ENCODE measurements around the gene DCUN1D2.

DNA sequence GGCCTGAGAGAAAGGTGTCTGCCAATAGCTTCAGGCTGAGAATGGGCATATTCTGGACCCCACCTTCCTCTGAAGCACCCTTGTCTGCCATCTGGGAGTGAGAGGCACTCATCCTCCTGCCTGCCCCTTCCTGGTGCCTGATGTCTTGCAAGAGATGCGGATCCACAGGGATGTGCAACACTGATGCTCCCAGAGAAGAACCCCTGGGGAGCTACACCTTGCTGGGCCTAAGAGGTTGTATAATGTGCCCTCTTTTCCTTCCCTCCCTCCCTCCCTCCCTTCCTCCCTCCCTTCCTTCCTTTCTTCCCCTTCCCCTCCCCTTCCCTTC lies 71.8 kb downstream of the DCUN1D2 start:
- TF ChIP-seq, protein P1, sequence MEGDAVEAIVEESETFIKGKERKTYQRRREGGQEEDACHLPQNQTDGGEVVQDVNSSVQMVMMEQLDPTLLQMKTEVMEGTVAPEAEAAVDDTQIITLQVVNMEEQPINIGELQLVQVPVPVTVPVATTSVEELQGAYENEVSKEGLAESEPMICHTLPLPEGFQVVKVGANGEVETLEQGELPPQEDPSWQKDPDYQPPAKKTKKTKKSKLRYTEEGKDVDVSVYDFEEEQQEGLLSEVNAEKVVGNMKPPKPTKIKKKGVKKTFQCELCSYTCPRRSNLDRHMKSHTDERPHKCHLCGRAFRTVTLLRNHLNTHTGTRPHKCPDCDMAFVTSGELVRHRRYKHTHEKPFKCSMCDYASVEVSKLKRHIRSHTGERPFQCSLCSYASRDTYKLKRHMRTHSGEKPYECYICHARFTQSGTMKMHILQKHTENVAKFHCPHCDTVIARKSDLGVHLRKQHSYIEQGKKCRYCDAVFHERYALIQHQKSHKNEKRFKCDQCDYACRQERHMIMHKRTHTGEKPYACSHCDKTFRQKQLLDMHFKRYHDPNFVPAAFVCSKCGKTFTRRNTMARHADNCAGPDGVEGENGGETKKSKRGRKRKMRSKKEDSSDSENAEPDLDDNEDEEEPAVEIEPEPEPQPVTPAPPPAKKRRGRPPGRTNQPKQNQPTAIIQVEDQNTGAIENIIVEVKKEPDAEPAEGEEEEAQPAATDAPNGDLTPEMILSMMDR (conservative IDR thresholded peaks at IDR 0.05; ENCODE audit: low read depth, low read length) = no peak
- TF ChIP-seq EZH2 (IDR thresholded peaks at IDR 0.05; ENCODE audit: low read length, unreplicated experiment) = no peak
- no peak for TF ChIP-seq EZH2phosphoT487 (IDR thresholded peaks at IDR 0.05; ENCODE audit: borderline replicate concordance, low read length)

Data from PC-3 (cell line).